SK-N-SH (cell line): ENCODE measurements around the gene HSF2. TPM values are rescaled to one million over a fixed set of nuclear protein-coding genes. Genes with fewer than 3 reads are reported as not detected.

Source experiments
- CTCF ChIA-PET: fragments of 300-600, 350-600 bp; formaldehyde crosslinking; extraction: SDS; loops from one replicate; lab custom pipeline; 2021; lab: Yijun Ruan, JAX
- POLR2A ChIA-PET: fragments of 350-600 bp; sonication (Branson Sonifier 250); formaldehyde crosslinking; extraction: SDS; loops from one replicate; lab custom pipeline; 2020; ENCODE audit warnings: antibody characterized with exemption, inconsistent platforms; lab: Yijun Ruan, JAX
- DNase-seq: peaks from one replicate; pipeline ENCODE4 v3.0.0; 2012
- H2AFZ ChIP-seq: fragments of 200-600 bp; sonication (generic); 2 replicates; pipeline ENCODE4 v1.8.1; 2016; ENCODE audit warnings: antibody characterized with exemption, mild to moderate bottlenecking, low read depth
- H3F3A ChIP-seq: fragments of 200-600 bp; sonication (generic); replicated peaks from 2 replicates; pipeline ENCODE3; 2016; ENCODE audit warnings: antibody characterized with exemption, mild to moderate bottlenecking; ENCODE audit not compliant: insufficient read depth
- H3K27ac ChIP-seq, 2 experiments: fragments of 200-500 bp in 1 of 2; fragments of 200-600 bp in 1 of 2; sonication (Bioruptor generic) in 1 of 2; sonication (generic), shearing (Covaris generic) in 1 of 2; 2 replicates each; pipeline versions ENCODE4 v1.5.1 to v1.6.1; 2014 to 2016; ENCODE audit warnings: low read depth in 2 of 2, inconsistent platforms in 1 of 2, low read length in 1 of 2, mild to moderate bottlenecking in 1 of 2, mixed read lengths in 1 of 2
- H3K27me3 ChIP-seq: fragments of 200-600 bp; sonication (generic), shearing (Covaris generic); 2 replicates; pipeline ENCODE4 v1.6.1; 2016; ENCODE audit warnings: mixed run types; ENCODE audit not compliant: insufficient read depth
- H3K36me3 ChIP-seq, 2 experiments: fragments of 200-500 bp in 1 of 2; fragments of 200-600 bp in 1 of 2; sonication (Bioruptor generic) in 1 of 2; sonication (generic) in 1 of 2; replicated peaks in 1 of 2; 2 replicates each; pipeline versions ENCODE3 to v1.5.1; 2014 to 2016; ENCODE audit warnings: low read length in 1 of 2, mild to moderate bottlenecking in 1 of 2; ENCODE audit not compliant: insufficient read depth in 2 of 2, control insufficient read depth in 1 of 2
- H3K4me1 ChIP-seq, 2 experiments: fragments of 200-500 bp in 1 of 2; fragments of 200-600 bp in 1 of 2; sonication (Bioruptor generic) in 1 of 2; sonication (generic), shearing (Covaris generic) in 1 of 2; 2 replicates each; pipeline versions ENCODE4 v1.5.1 to v1.6.1; 2014 to 2016; ENCODE audit warnings: low read depth in 1 of 2, low read length in 1 of 2, mixed run types in 1 of 2; ENCODE audit not compliant: insufficient read depth in 2 of 2, control insufficient read depth in 1 of 2
- H3K4me2 ChIP-seq: fragments of 200-600 bp; sonication (generic), shearing (Covaris generic); 2 replicates; pipeline ENCODE4 v1.6.1; 2017; ENCODE audit warnings: mixed run types
- H3K4me3 ChIP-seq, 2 experiments: fragments of 200-500 bp in 1 of 2; fragments of 200-600 bp in 1 of 2; sonication (Bioruptor generic) in 1 of 2; sonication (generic), shearing (Covaris generic) in 1 of 2; 2 replicates each; pipeline versions ENCODE4 v1.5.1 to v1.8.1; 2014 to 2016; ENCODE audit warnings: low read depth in 2 of 2, inconsistent platforms in 1 of 2, low read length in 1 of 2, mild to moderate bottlenecking in 1 of 2, mixed read lengths in 1 of 2, moderate library complexity in 1 of 2
- H3K79me2 ChIP-seq: fragments of 200-600 bp; sonication (generic); 2 replicates; pipeline ENCODE4 v1.8.1; 2017; ENCODE audit warnings: mild to moderate bottlenecking; ENCODE audit not compliant: insufficient read depth
- H3K9ac ChIP-seq: fragments of 200-600 bp; sonication (generic); 2 replicates; pipeline ENCODE4 v1.6.1; 2017; ENCODE audit warnings: mixed run types
- H3K9me2 ChIP-seq: fragments of 200-600 bp; sonication (generic); 2 replicates; pipeline ENCODE4 v1.6.1; 2017; ENCODE audit warnings: mixed run types
- H3K9me3 ChIP-seq: fragments of 200-600 bp; sonication (generic); 2 replicates; pipeline ENCODE4 v1.6.1; 2017; ENCODE audit warnings: mixed run types, mild to moderate bottlenecking, moderate library complexity
- H4K20me1 ChIP-seq: fragments of 200-600 bp; sonication (generic); 2 replicates; pipeline ENCODE4 v1.6.1; 2017; ENCODE audit warnings: mild to moderate bottlenecking, mixed run types; ENCODE audit not compliant: insufficient read depth
- CHD2 ChIP-seq: fragments of 150-350 bp; IDR thresholded peaks from 2 replicates; pipeline ENCODE4 v1.6.1; 2018; ENCODE audit warnings: low read length; ENCODE audit not compliant: partially characterized antibody
- CTCF ChIP-seq: fragments of 200-600 bp; sonication (generic); IDR thresholded peaks from 2 replicates; pipeline ENCODE4 v1.6.1; 2017; ENCODE audit warnings: antibody characterized with exemption, mild to moderate bottlenecking, moderate library complexity
- FOXJ3 ChIP-seq: sonication (generic); formaldehyde crosslinking; IDR thresholded peaks from 2 replicates; pipeline ENCODE4 v1.5.1; 2020; ENCODE audit warnings: mild to moderate bottlenecking, missing genetic modification reagents
- GATA2 ChIP-seq: sonication (generic); formaldehyde crosslinking; IDR thresholded peaks from 2 replicates; pipeline ENCODE4 v1.5.0; 2020; ENCODE audit warnings: mild to moderate bottlenecking, missing genetic modification reagents
- MEF2A ChIP-seq: IDR thresholded peaks from 2 replicates; pipeline ENCODE4 v1.4.0; 2012; ENCODE audit warnings: low read depth, borderline replicate concordance
- NFIC ChIP-seq: IDR thresholded peaks from 2 replicates; pipeline ENCODE4 v1.4.0; 2012; ENCODE audit warnings: borderline replicate concordance
- POLR2AphosphoS5 ChIP-seq: IDR thresholded peaks from 2 replicates; pipeline ENCODE4 v1.6.1; 2012; ENCODE audit warnings: low read depth, low read length
- RFX5 ChIP-seq: IDR thresholded peaks from 2 replicates; pipeline ENCODE4 v1.6.1; 2012; ENCODE audit warnings: mild to moderate bottlenecking, improper control_type of control experiment, low read length
- SMC3 ChIP-seq: IDR thresholded peaks from 2 replicates; pipeline ENCODE4 v1.6.1; 2012; ENCODE audit warnings: low read depth, low read length, improper control_type of control experiment
- ZBTB33 ChIP-seq: IDR thresholded peaks from 2 replicates; pipeline ENCODE4 v1.4.0; 2012; ENCODE audit warnings: low read depth, borderline replicate concordance
- WGBS: methylation state at CpG from one replicate; pipeline ENCODE4 v1.1.6; 2017; ENCODE audit warnings: low lambda C conversion rate; 5-methylcytosine and 5-hydroxymethylcytosine counted together
- polyA plus RNA-seq, 3 experiments: library from polyadenylated mRNA; depleted of rRNA; stranded (reverse); fragments of >200 nt; gene quantifications; 2 replicates each; pipeline ENCODE4 v1.2.3, GENCODE V29; 2012

Gene HSF2
- polyA plus RNA-seq, 1 of the 3 experiments (the other 2 are of a cell fraction) = 22.2 TPM

GRCh38 chr6:122401104-122401503, 1.7 kb downstream of the HSF2 start (continued):
- TF ChIP-seq ZBTB33 (no peak), NFIC (no peak)

- H3K79me2 ChIP-seq = peaks cover 97% of the 10 kb centered on the region
- H3K4me1 ChIP-seq = peaks cover 3 to 6% of the 10 kb centered on the region in 2 experiments; a peak in 3 of 4 replicates
- H3K9me2 ChIP-seq = no peaks in the 10 kb centered on the region
- WGBS = 76% methylated on average over 2 of the region's 2 CpGs
- H3K4me3 ChIP-seq = no peak overlapping the region
- ChIA-PET POLR2A (no interaction called here), CTCF (no interaction called here)
- H3K4me2 ChIP-seq = no peak overlapping the region
- peaks cover 0 to 3% of the 10 kb centered on the region in 2 experiments for H3K36me3 ChIP-seq
- no peak overlapping the region for H2AFZ ChIP-seq
- no peak for TF ChIP-seq CHD2
- TF ChIP-seq FOXJ3 (CRISPR knock-in tag) = no peak
- no peak for TF ChIP-seq NFIC
- no peak for TF ChIP-seq RFX5
- no peaks in the 10 kb centered on the region for H3K27me3 ChIP-seq
- no peak for DNase-seq
- H3K27ac ChIP-seq = no peak overlapping the region
- peaks cover 14% of the 10 kb centered on the region; the same call in 1 of the 2 replicates for H4K20me1 ChIP-seq
- no peak overlapping the region for H3K9ac ChIP-seq
- peaks cover 4% of the 10 kb centered on the region for H3F3A ChIP-seq
- H3K9me3 ChIP-seq = no peaks in the 10 kb centered on the region
Measured at GRCh38 chr6:122404444-122404843, 5.0 kb downstream of the HSF2 start.

GRCh38 chr6:122405417-122405816, 6.0 kb downstream of the HSF2 start:
- peak; percentile 4 for DNase-seq
- H3K79me2 ChIP-seq = peaks cover 96% of the 10 kb centered on the region
- 100% methylated on average over 1 of the region's 1 CpG for WGBS

More at GRCh38 chr6:122405417-122405816, 6.0 kb downstream of the HSF2 start:
- Histone ChIP-seq H3K9me2 (no peaks in the 10 kb centered on the region), H3F3A (peaks cover 4% of the 10 kb centered on the region), H2AFZ (no peak overlapping the region), H3K27me3 (no peaks in the 10 kb centered on the region), H3K4me3 (no peak overlapping the region), H3K9ac (no peak overlapping the region), H4K20me1 (peaks cover 14% of the 10 kb centered on the region; the same call in 1 of the 2 replicates), H3K4me1 (peaks cover 3 to 6% of the 10 kb centered on the region in 2 experiments; a peak in 3 of 4 replicates), H3K4me2 (no peak overlapping the region), H3K9me3 (no peaks in the 10 kb centered on the region), H3K36me3 (peaks cover 0 to 3% of the 10 kb centered on the region in 2 experiments), H3K27ac (no peak overlapping the region)
- POLR2A ChIA-PET = no interaction called here
- no peak for TF ChIP-seq MEF2A
- TF ChIP-seq POLR2AphosphoS5 = no peak
- no peak for TF ChIP-seq RFX5
- TF ChIP-seq CTCF = peak; percentile 30; the same call in 1 of the 2 replicates
- TF ChIP-seq SMC3 = no peak
- TF ChIP-seq FOXJ3 (CRISPR knock-in tag) = no peak
- TF ChIP-seq GATA2 (CRISPR knock-in tag) = no peak
- CTCF ChIA-PET = no interaction called here
